ENCODE results near the gene DDX1.

GRCh38 chr2:15591692-15592463, at the start of gene DDX1:
- TF ChIP-seq CTCF (conservative IDR thresholded peaks at IDR 0.05) (no peak), EZH2 (IDR thresholded peaks at IDR 0.05; ENCODE audit: low read depth) (no peak)
